GM21515 (cell line): ENCODE data around the gene LARP7.
"Not testable (repeated sequence)": the region's sequence is repeated elsewhere in the genome, so short reads cannot be mapped to it uniquely, and the experiment has no call there.

Experiments used
- ATAC-seq: cut with Tn5 transposase; IDR thresholded peaks from one replicate; pipeline ENCODE4 v1.9.1; 2021; ENCODE audit not compliant: unreplicated experiment

LARP7 gene

DNA sequence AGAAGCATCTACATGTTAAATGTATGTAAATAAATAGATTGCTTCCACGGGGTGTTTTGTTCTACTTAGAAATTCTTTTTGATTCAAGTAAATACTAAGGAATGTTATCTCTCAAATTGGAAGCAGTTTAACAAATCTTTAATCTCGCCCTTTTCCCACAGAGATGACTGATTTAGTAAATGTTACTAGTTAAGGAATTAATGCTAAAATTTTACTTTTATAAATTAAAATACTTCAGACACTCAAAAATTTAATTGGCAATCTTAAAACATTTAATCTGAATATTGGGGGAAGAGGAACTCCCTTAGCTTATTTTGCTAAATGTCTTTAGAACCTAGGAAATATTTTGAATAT, 12.1 kb downstream of the LARP7 start:
- no peak for ATAC-seq

DNA sequence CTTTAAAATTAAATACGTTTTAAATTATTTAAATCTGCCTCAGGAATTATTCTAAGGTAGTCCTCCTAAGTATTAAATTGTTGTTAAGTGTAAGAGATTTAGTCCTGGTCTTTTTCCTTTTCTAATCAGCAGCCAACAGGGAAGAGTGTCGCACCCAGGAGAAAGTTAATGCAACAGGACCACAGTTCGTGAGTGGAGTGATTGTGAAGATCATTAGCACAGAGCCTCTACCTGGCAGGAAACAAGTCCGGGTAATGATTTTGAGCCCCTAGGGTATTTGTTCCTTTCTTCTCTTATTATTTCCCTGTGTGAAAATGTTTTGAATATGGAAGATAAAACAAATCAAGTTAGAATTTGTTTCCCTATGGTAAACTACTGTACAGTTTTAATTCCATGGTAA, 13.4 kb downstream of the LARP7 start:
- no peak for ATAC-seq

DNA sequence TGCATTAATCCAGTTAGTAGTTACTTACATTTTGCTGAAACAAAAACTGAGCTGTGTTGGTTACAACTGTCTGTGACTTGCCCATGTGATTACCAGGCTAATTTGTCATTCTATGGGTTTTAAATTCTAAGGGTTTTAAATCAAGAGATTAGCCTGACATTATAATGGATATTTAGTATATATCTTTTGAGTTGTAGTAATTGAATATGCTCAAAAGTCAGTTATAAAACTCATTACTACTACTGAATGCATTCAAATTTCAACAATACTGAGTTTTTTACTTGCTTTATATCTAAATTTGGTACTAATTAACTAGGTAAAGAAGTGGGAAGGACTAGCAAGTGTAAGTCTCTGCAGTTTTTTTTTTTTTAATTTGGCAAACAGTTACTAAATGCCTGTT, 14.7 kb downstream of the LARP7 start:
- no peak for ATAC-seq

DNA sequence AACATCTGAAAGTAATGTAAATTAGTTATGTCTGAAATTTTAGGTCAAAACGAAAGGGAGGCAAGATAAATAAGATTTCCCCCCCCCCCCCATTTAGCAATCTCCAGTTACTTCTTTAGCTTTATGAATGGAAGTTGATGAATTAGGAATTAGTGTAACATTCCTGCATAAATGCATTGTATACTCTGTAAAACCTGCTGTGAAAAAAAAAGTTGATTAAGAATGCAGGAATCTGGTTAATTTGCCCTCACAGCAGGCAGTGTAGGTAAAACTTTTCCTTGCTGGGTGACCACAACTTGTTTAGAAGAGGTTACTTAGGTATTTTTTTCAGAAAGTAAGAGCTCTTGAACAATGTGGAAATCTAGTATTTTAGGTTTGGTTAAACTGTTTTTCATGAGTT, 15.3 kb downstream of the LARP7 start:
- no peak for ATAC-seq

DNA sequence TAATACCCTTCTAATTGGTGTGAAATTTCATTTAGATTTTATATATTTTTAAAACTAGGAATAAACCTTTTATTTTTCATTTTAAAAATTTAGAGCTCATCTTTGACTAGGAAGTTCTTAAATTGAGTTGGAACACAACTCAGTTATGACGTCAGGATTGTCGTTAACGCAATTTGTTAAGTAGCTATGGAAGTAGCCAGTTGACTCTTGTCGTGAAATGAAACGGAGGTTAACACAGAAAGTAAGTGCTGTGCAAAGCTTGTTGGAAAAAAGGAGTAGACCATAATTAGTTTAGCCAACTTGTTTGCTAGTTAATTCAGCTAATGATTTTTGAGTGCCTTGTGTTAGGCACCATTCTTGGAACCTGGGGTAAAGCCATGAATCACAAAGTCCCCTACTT, 18.3 kb downstream of the LARP7 start:
- ATAC-seq, result no peak

DNA sequence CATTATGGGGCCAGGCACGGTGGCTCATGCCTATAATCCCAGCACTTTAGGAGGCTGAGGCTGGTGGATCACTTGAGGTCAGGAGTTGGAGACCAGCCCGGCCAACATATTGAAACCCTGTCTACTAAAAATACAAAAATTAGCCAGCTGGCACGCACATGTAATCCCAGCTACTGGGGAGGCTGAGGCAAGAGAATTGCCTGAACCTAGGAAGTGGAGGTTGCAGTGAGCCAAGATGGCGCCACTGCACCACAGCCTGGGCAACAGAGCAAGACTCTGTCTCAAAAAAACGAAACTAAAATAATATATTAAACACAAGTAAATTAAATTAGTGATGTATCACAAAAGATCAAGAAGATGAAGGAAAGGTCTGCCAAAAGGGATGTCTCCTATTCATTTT, 19.2 kb downstream of the LARP7 start:
- ATAC-seq, result not testable (repeated sequence)

DNA sequence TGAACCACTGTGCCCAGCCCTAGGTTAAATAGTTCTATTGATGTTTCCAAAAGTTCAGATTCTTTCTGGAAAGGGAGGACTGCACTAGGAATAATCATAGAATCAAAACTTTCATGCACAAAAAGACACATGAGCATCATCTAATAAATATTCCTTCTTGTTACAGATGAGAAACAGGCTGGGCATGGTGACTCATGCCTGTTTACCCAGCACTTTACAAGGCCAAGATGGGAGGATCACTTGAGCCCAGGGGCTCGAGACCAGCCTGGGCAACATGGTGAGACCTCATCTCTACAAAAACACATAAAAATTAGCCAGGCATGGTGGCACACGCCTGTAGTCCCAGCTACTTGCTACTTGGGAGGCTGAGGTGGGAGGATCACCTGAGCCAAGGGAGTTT, 27.7 kb downstream of the LARP7 start:
- no peak for ATAC-seq

DNA sequence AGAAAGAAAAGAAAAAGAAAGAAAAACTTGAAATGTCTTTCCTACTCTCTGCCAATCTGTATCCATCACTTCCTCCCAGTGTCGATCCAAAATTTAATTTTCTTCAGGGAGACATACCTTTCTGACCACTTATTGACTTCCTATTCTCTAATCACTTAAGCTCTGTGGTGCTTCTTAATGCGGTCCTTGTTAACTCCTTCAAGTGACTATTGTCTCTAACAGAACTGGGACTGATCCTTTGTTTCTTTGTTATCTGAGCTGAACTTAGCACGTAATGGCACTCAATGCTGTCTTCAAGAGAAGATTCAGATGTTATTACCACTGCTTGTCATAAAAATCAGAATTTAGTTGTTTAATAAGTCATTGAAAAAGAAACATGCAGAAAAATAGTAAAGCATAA, 31.2 kb downstream of the LARP7 start:
- ATAC-seq, result no peak

DNA sequence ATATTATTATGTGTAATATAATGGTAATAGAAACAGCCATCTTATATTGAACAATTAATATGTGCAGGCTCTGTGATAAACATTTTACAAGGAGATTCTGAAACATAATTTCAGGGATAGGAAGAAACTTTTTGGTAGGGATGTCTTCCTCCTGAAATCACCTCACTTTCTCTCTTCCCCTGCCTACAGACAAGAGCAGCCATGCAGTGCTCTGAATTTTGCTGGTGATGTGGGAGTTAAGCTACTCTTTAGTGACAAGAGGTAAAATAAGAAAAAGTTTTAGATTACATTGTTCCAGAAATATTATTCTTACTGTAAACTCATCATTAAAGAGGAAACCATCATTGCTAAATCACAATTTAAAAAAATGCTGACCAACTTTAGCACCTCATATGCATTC, 36.1 kb downstream of the LARP7 start:
- no peak for ATAC-seq

DNA sequence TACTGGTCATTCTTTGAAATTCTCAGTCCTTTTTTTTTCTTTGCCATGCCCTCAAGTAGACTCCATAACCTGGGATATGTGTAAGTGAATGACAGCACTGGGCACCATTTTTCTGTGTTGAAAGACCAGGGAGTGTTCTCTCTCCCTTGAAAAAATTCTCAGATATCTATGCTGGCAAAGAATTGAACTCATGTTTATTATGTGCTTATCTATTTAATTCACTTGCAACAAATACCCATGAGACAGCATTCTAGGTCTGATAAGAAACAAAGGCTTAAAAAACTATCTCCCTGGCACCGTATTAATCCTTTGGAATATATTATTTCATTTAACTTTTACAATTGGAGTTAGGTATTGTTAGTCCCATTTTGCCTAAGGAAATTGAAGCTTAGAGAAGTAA, 36.7 kb downstream of the LARP7 start:
- no peak for ATAC-seq

DNA sequence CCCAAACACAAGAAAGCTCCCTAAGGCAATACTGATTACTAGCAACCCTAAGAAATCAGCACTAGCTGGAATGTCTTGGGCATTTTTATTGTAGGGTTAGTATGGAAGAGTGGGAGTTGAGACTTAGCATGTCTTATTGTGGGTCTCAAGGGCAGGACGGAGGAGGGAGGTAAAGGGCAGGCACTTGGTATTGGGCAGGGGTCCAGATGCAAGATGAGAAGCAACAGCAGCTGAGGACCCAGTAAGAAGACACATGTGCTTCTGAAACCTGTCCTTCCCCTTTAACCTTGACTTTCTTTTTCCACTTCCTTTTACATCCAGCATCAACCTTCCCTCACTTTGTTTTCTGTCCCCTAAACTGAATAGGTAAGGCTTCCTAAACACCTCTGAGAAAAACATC, 37.4 kb downstream of the LARP7 start:
- ATAC-seq, result no peak

DNA sequence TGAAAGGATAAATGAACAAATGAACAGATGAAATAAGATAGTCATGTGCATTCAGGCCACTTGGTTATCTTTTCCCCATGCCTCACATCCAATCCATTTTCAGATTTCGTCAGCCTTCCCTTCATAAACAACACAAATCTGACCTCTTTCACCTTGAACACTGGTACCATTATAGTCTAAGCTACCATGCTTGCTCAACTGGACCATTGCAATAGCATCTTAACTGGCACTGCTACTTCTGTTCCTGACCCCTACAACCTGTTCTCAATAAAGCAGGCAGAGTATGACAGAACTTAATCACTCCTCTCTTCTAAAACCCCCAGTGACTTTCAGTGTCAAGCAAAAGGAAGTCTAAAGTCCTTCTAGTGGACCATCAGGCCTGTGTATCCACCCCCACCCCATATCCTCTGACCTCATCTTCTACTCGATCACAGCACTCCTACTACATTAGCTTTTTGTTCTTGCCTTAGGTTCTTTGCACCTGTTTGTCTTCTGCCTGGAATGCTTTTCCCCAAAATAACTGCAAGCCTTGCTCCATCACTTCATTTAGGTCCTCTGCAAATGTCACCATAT, 40.7 kb downstream of the LARP7 start:
- ATAC-seq, result no peak

DNA sequence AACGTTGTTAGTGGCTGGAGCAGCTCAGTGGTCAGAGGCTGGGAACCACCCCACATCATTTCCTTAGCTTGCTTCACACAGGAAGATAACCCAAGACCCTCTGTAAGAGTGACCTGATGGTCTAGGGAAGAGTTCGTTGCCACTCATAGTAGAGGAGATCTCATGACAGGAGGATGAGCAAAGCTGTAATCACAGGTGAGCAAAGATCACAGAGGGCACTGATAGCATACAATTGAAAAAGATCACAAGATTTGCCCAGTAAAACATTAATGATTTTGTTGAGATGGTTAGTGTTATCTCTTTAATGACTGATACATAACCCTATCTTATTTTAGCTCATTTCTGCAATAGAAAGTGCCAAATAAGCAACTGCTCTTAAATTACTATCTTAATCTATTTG, 44.1 kb downstream of the LARP7 start:
- ATAC-seq, result no peak

DNA sequence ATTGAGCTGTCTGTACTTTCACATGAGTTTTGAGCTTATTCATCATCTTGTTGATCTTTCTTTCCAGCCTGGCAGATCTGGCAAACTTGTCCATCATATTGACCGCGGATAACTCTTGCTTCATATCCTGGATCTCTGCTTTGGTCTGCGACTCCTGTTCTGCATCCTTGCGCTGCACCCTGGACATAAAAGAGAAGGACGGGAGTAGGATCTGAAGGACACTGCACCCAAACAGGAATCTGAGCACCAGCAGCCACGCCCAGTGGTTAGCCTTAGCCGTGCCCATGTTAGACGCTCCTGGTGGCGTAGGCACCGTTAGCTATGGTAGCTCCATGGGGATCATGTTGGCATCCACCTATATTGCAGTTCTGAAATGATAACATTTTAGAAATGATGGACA, 56.6 kb downstream of the LARP7 start:
- ATAC-seq, result no peak

DNA sequence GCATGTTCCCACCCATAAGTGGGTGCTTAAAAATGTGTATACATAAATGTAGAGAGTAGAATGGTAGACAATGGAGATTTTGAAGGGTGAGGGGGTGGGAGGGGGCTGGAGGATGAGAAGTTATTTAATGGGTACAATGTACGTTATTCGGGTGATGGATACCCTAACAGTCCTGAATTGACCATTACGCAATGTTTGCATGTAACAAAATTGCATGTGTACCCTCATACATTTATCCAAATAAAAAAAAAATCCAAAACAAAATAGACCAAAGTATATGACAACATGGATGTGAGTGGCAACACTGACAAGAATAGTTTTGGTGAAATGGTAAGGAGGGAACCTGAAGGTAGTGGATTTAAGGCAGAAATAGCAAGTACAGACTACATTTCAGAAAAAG, 63.7 kb downstream of the LARP7 start:
- ATAC-seq, result no peak

DNA sequence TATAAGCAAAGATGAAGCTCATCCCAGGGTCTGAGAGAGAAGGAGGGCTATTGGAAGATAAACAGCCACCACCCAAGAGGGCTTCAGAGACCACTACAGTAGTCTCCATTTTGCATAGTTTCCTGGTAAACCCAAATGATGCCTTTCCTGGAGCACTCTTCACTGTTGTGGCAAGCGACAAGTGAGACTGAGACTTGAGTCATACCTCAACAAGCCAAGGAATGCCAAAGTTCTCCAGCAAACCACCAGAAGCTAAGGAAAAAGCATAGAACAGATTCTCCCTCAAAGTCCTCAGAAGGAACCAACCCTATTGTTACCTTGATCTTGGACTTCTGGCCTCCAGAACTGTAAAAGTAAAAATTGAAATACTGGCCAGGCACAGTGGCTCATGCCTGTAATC, 65.9 kb downstream of the LARP7 start:
- ATAC-seq, result no peak

DNA sequence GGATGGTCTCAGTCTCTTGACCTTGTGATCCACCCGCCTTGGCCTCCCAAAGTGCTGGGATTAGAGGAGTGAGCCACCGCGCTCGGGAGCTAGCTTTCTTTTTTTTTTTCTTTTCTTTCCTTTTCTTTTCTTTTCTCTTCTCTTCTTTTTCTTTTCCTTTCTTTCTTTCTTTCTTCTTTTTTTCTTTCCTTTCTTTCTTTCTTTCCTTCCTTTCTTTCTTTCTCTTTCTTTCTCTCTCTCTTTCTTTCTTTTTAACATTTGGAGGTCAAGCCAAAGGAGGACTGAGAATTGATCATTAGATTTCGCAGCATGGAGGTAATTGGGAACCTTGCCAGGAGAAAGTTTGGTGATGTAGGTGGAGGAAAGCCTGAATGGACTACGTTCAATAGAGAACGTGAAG, 67.4 kb downstream of the LARP7 start:
- ATAC-seq, result no peak

DNA sequence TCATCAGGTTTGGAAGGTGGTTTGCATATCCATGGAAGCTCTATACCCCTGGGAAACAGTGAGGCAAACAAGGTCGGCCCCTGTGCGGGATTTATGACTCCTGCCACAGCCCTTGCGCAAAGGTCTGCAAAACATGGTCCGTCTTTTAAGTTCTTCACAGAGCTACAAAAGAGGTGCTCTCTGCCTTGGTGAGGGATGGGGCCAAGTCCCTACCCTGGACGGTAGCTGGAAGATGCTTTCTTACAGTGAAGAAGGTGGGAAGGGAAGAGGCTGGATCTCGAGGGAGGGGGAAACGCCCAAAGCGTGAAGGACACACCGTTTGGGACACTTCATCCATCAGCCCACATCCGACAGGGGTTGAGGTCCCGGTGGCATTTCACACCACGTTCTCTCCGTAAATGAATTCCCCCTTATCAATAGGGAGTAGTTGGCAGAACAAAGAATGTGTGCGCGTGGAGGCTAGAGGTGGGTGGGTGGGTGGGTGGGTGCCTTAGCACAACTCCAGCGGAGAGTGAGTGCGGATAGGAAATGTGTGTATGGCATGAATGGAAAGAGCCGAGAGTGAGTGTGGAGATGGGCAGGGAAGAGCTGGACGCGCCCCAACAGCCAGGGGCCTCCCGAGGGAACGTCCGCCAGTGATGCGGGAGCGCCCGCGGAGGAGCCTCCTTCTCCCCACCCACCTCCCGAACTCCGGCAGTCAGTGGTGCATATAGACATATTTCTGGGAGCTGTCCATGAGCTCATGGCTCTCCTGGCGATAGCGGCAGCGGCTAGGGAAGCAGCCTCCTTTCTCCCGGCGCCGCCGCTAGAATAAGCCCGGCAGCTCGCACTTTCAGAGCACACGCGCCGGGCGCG, 68.3 kb downstream of the LARP7 start:
- ATAC-seq, result no peak

DNA sequence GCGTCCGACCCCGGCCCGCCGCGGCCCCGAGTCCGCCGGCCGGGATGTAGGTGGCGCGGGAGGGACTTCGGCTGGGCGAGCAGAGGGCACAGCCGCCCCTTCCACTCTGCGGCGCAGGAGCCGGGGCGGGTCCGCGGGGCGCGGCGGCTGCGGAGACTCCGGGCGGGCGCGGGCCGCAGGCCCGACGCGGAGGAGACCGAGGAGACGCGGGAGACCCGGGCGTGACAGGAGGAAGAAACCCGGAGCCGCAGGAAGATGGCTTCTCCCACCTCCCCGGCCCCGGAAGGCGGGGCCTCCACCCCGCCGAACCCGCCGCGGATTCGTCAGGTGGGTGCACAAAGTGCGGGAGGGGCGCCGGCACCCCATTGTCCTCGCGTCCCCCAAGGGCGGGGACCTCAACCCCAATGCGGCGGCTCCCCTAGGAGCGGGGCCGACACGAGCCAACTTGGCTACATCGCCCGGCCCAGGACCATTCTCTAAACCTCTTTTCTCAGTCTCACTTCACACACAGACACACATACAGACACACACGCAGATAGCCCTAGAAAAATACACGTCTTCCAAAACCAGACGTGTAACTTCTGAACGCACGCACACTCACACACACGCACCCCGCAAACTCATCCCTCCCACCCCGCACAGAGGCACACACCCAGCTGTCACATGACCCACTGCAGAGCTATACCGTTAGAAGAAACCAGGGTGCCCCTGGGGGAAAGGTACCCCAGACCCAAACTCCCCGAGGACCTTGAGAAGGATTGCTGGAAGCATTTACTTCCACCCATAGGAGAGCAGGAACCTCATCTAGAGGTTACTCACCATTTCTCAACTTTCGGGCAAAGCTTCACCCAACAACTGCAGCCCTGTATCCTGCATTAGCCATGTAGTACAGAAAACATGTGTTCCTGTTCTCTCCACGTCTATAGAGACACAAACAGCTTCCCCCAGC, 69.2 kb downstream of the LARP7 start:
- ATAC-seq, result not testable (repeated sequence)

DNA sequence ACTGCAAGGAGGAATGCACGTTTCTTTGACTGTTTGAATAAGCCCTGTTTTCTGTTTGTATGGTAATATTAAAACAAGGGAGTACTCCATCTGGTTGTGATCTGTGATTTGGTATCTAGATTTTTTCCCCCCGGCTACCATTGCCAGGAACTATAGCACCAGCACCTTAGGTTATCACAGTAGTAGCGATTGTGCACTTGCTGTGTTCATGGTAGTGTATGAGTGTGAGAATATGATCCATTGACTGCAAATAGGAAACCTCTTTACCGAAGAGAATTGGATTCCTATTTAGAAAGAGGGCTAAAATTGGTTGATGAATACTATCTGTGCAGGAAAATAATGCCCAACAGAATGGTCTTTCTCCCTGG, 69.9 kb downstream of the LARP7 start:
- no peak for ATAC-seq
